ENCODE data around the gene RAB13. TPM values are rescaled to one million over a fixed set of nuclear protein-coding genes. Genes with fewer than 3 reads are reported as not detected.

Gene RAB13
- total RNA-seq, 1 donor: 103 TPM

- peak overlapping the region; percentile 92 for H3K4me3 ChIP-seq (ENCODE audit: low read depth, low read length)
- TF ChIP-seq CTCF (IDR thresholded peaks at IDR 0.05; ENCODE audit: insufficient read depth, low read length): no peak
- peak; percentile 43 for DNase-seq (ENCODE audit: low read depth)
These were observed 23.8 kb downstream of the RAB13 start for GRCh38 chr1:153962088-153963029.

GRCh38 chr1:153961421-153961820, 24.7 kb downstream of the RAB13 start:
- TF ChIP-seq CTCF (IDR thresholded peaks at IDR 0.05; ENCODE audit: insufficient read depth, low read length): no peak
- no peak for DNase-seq (ENCODE audit: low read depth)
- H3K4me3 ChIP-seq (ENCODE audit: low read depth, low read length): peak overlapping the region; percentile 92

- DNase-seq (ENCODE audit: low read depth): no peak
- no peak for TF ChIP-seq CTCF (IDR thresholded peaks at IDR 0.05; ENCODE audit: insufficient read depth, low read length)
- H3K4me3 ChIP-seq (ENCODE audit: low read depth, low read length): no peak overlapping the region
These were observed 25.9 kb downstream of the RAB13 start for GRCh38 chr1:153960206-153960605.

GRCh38 chr1:153959454-153959853, 26.7 kb downstream of the RAB13 start:
- TF ChIP-seq CTCF (IDR thresholded peaks at IDR 0.05; ENCODE audit: insufficient read depth, low read length): no peak
- no peak for DNase-seq (ENCODE audit: low read depth)
- H3K4me3 ChIP-seq (ENCODE audit: low read depth, low read length): no peak overlapping the region

- peak overlapping the region; percentile 37 for H3K4me3 ChIP-seq (ENCODE audit: low read depth, low read length)
- TF ChIP-seq CTCF (IDR thresholded peaks at IDR 0.05; ENCODE audit: insufficient read depth, low read length): no peak
- DNase-seq (ENCODE audit: low read depth): no peak
These were observed 27.2 kb downstream of the RAB13 start for GRCh38 chr1:153958961-153959260.

- TF ChIP-seq CTCF (IDR thresholded peaks at IDR 0.05; ENCODE audit: insufficient read depth, low read length): no peak
- H3K4me3 ChIP-seq (ENCODE audit: low read depth, low read length): peak within 1 kb of the TSS; percentile 95
- peak; percentile 98 for DNase-seq (ENCODE audit: low read depth)
These were observed 27.8 kb downstream of the RAB13 start, which contains the start of gene CRTC2 for GRCh38 chr1:153958111-153958960. Gene CRTC2 (minus strand): TSS chr1:153958612. CDS start chr1:153958497, 115 bp downstream.

All from fibroblast of the aortic adventitia (primary cell).